IgD-negative memory B cell (primary cell): ENCODE measurements around the gene TSR2. TPM values are rescaled to one million over a fixed set of nuclear protein-coding genes. Genes with fewer than 3 reads are reported as not detected.

ENCODE experiments used
- H3K27ac Mint-ChIP-seq, 3 donors: one replicate each; pipeline ENCODE4 v1.8.0; 2020 to 2022; ENCODE audit warnings: mild to moderate bottlenecking in 3 of 3, mixed read lengths in 3 of 3, moderate library complexity in 1 of 3
- H3K27me3 Mint-ChIP-seq: one replicate; pipeline ENCODE4 v1.8.0; 2021; ENCODE audit warnings: mixed read lengths
- H3K36me3 Mint-ChIP-seq: one replicate; pipeline ENCODE4 v1.8.0; 2020; ENCODE audit warnings: mild to moderate bottlenecking, mixed read lengths
- H3K4me1 Mint-ChIP-seq, 3 donors: one replicate each; pipeline ENCODE4 v1.8.0; 2020 to 2022; ENCODE audit warnings: mixed read lengths in 3 of 3, mild to moderate bottlenecking in 1 of 3
- H3K4me3 Mint-ChIP-seq, 4 donors: one replicate each; pipeline ENCODE4 v1.8.0; 2020 to 2022; ENCODE audit warnings: mild to moderate bottlenecking in 4 of 4, mixed read lengths in 4 of 4, moderate library complexity in 3 of 4
- H3K9me3 Mint-ChIP-seq, 3 donors: one replicate each; pipeline ENCODE4 v1.8.0; 2020 to 2021; ENCODE audit warnings: mixed read lengths in 3 of 3, mild to moderate bottlenecking in 1 of 3
- polyA plus RNA-seq: library from polyadenylated mRNA; unstranded; fragments of 300-500 nt; fragmentation: Illumina TruSeq; gene quantifications from one replicate; pipeline ENCODE4 v1.2.3, GENCODE V29; 2021

The TSR2 gene
- polyA plus RNA-seq, 1 donor from 2014 or later: 66.9 TPM

DNA sequence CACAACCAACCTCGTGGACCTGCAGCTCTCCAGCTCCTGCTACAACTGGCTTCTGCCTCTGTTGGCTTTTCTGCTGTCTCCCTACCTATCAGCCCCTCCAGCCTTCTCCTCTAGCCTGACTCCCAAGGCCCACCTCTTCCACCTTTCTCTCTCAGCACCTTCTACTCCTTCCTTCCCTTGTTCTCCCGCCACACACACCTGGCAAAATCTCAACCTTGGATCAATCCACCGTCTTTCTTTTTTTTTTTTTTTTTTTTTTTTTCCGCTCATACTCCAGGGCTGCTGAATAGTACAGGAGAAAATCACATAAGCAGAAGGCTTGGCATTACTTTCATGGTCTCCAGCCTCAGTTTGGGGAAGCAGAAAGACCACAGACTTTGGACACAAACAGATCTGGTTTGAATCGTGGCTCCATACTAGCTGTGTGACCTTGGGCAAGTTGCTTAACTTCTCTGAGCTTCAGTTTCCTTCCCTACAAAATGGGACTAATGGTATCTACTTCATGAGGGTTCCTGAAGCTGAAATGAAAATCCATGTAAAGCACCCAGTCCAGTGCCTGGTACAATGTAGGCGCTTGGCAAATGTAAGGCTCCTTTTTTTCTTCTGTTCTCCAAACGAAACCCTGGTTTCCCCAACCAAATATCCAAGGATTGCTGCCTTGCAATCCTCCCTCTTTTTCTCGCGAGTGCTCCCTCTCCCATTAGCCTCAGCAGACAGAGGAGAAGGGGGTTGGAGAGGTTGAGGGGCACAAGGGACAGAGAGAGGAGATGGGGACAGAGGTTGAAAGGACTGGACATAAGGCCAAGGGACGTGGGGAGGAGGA lies 54.2 kb downstream of the TSR2 start:
- Mint-ChIP-seq H3K4me3 (peak overlapping the region in 3 of 4 donors; percentile 21 to 83 (median 66)), H3K27me3 (peaks cover 26% of the 10 kb centered on the region), H3K9me3 (peaks cover under 1 to 7% (median 3%) of the 10 kb centered on the region in 3 donors), H3K4me1 (peaks cover 0 to 2% (median 1%) of the 10 kb centered on the region in 3 donors), H3K27ac (no peak overlapping the region), H3K36me3 (no peaks in the 10 kb centered on the region)

Other genes with a start within 250 kb of the TSR2 start
- gene WNK3, start 82.4 kb upstream of the TSR2 start, polyA plus RNA-seq: 1.2 TPM
- 0.55 TPM for gene FGD1, start 55.8 kb downstream of the TSR2 start, polyA plus RNA-seq
- 46.9 TPM for gene GNL3L, start 89.8 kb downstream of the TSR2 start, polyA plus RNA-seq